Natural killer cell (primary cell): ENCODE data around the gene L3MBTL2. TPM values are rescaled to one million over a fixed set of nuclear protein-coding genes. Genes with fewer than 3 reads are reported as not detected.

Experiments used
- ATAC-seq, 3 donors: fragments of 150-1000 bp in 2 of 3; fragments of 200-7000 bp in 1 of 3; cut with Tn5 transposase; 1 replicate in 1 of 3; 2 replicates in 2 of 3; pipeline ENCODE4 v1.10.0; 2021; ENCODE audit warnings: mild to moderate bottlenecking in 2 of 3, moderate library complexity in 2 of 3
- DNase-seq, 2 donors: peaks; one replicate each; pipeline versions ENCODE4 v3.0.0 to v3.0.0-alpha.2; 2013 to 2021; ENCODE audit warnings: mixed read lengths in 1 of 2
- H3K27ac ChIP-seq: one replicate; pipeline ENCODE4 v1.5.1; 2013; ENCODE audit warnings: mild to moderate bottlenecking, low read length
- H3K27me3 ChIP-seq: one replicate; pipeline ENCODE4 v1.6.1; 2013; ENCODE audit warnings: low read length; ENCODE audit not compliant: control insufficient read depth, insufficient read depth
- H3K36me3 ChIP-seq: one replicate; pipeline ENCODE4 v1.6.1; 2013; ENCODE audit warnings: low read length; ENCODE audit not compliant: control insufficient read depth, insufficient read depth
- H3K4me1 ChIP-seq: one replicate; pipeline ENCODE4 v1.6.1; 2013; ENCODE audit warnings: low read length; ENCODE audit not compliant: control insufficient read depth, insufficient read depth
- H3K4me3 ChIP-seq: one replicate; pipeline ENCODE4 v1.5.1; 2013; ENCODE audit warnings: low read length
- H3K9me3 ChIP-seq: one replicate; pipeline ENCODE4 v1.6.1; 2013; ENCODE audit warnings: low read length; ENCODE audit not compliant: control insufficient read depth, insufficient read depth
- H3K27ac Mint-ChIP-seq, 2 donors: one replicate each; pipeline ENCODE4 v1.8.0; 2022; ENCODE audit warnings: mild to moderate bottlenecking in 2 of 2, mixed read lengths in 2 of 2, moderate library complexity in 1 of 2
- H3K27me3 Mint-ChIP-seq, 2 donors: one replicate each; pipeline ENCODE4 v1.8.0; 2022; ENCODE audit warnings: low read depth in 2 of 2, mixed read lengths in 2 of 2
- H3K36me3 Mint-ChIP-seq: one replicate; pipeline ENCODE4 v1.8.0; 2022; ENCODE audit warnings: mixed read lengths
- H3K4me1 Mint-ChIP-seq, 2 donors: one replicate each; pipeline ENCODE4 v1.8.0; 2022; ENCODE audit warnings: mixed read lengths in 2 of 2
- H3K4me3 Mint-ChIP-seq: one replicate; pipeline ENCODE4 v1.8.0; 2022; ENCODE audit warnings: mild to moderate bottlenecking, moderate library complexity, mixed read lengths
- H3K9me3 Mint-ChIP-seq, 2 donors: one replicate each; pipeline ENCODE4 v1.8.0; 2022; ENCODE audit warnings: mixed read lengths in 2 of 2
- WGBS: methylation state at CpG from one replicate; pipeline ENCODE4 v1.1.7; 2013; ENCODE audit warnings: missing lambda C conversion rate; ENCODE audit not compliant: insufficient coverage; 5-methylcytosine and 5-hydroxymethylcytosine counted together
- intact Hi-C: fragments of 100-400 bp; cut with micrococcal nuclease; formaldehyde crosslinking; loops from one replicate; pipeline ENCODE4 v1.14.2; 2022
- total RNA-seq, 4 donors: library from RNA; stranded (reverse); fragments of 120-200 nt in 1 of 4; gene quantifications; one replicate each; pipeline versions ENCODE4 v1.2.3 to v1.2.4, GENCODE V29; 2013 to 2022
- TF ChIP-seq, protein P1 (sequence below): fragments of 200-600 bp; IDR thresholded peaks from one replicate; pipeline ENCODE4 v1.8.0; 2022; ENCODE audit warnings: antibody characterized with exemption

The L3MBTL2 gene
- total RNA-seq, 3 donors from 2014 or later (not counting 1 experiment from before 2014, with no cell fraction given): 25.2 to 32.1 (median 31.7) TPM

DNA sequence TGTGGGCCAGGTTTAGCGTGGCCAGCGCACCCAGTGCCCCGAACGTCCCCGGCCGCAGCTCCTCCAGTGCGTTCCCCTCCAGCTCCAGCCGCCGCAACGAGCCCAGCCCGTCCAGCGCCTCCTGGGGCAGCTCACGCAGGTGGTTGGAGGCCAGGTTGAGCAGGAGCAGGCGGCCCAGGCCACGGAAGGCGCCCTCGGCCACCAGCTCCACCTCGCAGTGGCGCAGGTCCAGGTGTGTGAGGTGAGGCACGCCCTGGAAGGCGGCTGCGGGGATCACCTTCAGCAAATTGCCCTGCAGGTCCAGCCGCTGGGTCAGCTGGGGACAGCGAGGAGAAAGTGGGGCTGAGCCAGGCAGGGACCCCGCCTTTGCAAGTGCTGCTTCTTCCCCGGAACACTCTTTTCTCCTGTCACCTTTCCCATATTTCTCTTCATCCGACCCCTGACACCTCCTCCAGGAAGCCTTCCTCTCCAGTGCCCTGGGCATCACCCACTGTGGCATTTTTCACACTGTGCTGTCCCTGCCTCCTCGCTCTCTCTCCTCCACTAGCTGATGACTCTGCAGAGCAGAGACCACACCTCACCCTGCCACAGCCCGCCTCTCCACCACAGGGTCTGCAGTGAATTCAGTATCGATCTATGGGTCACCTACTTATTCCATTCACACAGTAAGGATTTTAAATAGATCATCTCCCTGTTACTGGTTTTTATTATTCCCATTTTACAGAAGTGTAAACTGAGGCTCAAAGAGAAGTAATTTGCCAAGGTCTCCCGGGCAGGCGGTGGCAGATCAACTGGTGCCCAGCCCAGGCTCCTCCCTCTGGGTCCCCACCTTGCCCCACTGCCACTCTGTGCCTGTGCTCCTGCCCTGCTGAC is 33.7 kb downstream of the L3MBTL2 start:
- H3K4me3 ChIP-seq: no peak overlapping the region
- Mint-ChIP-seq H3K4me1 (peaks cover 5 to 13% of the 10 kb centered on the region in 2 donors), H3K27me3 (peaks cover 0 to 3% of the 10 kb centered on the region in 2 donors), H3K9me3 (no peaks in the 10 kb centered on the region), H3K4me3 (peak overlapping the region; percentile 87), H3K36me3 (no peaks in the 10 kb centered on the region), H3K27ac (peak overlapping the region in 1 of 2 donors; percentile 54)
- ATAC-seq (no peak), DNase-seq (no peak)
- no peaks in the 10 kb centered on the region for H3K36me3 ChIP-seq
- 94% methylated on average over 32 of the region's 32 CpGs for WGBS
- H3K27ac ChIP-seq: no peak overlapping the region
- H3K27me3 ChIP-seq: no peaks in the 10 kb centered on the region
- TF ChIP-seq, protein P1, sequence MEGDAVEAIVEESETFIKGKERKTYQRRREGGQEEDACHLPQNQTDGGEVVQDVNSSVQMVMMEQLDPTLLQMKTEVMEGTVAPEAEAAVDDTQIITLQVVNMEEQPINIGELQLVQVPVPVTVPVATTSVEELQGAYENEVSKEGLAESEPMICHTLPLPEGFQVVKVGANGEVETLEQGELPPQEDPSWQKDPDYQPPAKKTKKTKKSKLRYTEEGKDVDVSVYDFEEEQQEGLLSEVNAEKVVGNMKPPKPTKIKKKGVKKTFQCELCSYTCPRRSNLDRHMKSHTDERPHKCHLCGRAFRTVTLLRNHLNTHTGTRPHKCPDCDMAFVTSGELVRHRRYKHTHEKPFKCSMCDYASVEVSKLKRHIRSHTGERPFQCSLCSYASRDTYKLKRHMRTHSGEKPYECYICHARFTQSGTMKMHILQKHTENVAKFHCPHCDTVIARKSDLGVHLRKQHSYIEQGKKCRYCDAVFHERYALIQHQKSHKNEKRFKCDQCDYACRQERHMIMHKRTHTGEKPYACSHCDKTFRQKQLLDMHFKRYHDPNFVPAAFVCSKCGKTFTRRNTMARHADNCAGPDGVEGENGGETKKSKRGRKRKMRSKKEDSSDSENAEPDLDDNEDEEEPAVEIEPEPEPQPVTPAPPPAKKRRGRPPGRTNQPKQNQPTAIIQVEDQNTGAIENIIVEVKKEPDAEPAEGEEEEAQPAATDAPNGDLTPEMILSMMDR: no peak
- peaks cover 7% of the 10 kb centered on the region for H3K4me1 ChIP-seq
- intact Hi-C loops: no loop called here
- no peaks in the 10 kb centered on the region for H3K9me3 ChIP-seq

DNA sequence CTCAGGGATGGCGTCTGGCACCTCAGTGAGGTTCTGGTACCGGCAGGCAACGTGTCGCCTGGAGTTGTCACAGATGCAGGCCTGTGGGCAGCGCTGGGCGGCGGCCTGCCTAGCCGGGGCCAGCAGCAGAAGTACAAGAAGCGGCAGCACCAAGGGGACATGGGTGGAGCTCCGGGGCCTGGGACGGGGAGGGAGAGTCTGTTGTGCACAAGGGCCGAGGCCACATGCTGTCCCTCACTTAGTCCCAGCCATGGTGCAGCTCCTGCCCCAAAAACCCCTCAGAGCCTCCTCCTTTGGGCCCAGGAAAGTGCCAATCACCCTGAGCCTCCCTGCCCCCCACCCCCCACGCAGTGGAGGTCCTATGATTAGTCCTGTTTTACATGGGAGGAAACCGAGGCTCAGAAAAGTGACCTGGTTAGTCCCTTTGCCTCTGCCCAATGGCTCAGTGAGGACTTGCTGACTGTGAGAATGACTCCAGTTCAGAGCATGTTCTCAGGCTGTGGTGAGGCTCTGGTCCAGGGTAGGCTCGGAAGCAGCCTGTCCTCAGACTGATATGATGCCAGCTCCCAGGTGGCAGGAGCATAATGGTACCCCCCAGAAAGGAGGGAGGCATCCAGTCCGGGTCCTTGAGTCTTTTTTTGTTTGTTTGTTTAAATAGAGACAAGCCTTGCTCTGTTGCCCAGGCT is 34.5 kb downstream of the L3MBTL2 start:
- Histone ChIP-seq H3K36me3 (no peaks in the 10 kb centered on the region), H3K27me3 (no peaks in the 10 kb centered on the region), H3K4me3 (no peak overlapping the region), H3K9me3 (no peaks in the 10 kb centered on the region), H3K27ac (no peak overlapping the region), H3K4me1 (peaks cover 7% of the 10 kb centered on the region)
- no peaks in the 10 kb centered on the region for H3K36me3 Mint-ChIP-seq
- TF ChIP-seq, protein P1: no peak
- no peak for DNase-seq
- H3K27ac Mint-ChIP-seq: no peak overlapping the region
- no peak for ATAC-seq
- peaks cover 0 to 3% of the 10 kb centered on the region in 2 donors for H3K27me3 Mint-ChIP-seq
- intact Hi-C loops: no loop called here
- H3K4me3 Mint-ChIP-seq: peak overlapping the region; percentile 87
- H3K4me1 Mint-ChIP-seq: peaks cover 5 to 13% of the 10 kb centered on the region in 2 donors
- 82% methylated on average over 16 of the region's 16 CpGs for WGBS
- no peaks in the 10 kb centered on the region for H3K9me3 Mint-ChIP-seq

DNA sequence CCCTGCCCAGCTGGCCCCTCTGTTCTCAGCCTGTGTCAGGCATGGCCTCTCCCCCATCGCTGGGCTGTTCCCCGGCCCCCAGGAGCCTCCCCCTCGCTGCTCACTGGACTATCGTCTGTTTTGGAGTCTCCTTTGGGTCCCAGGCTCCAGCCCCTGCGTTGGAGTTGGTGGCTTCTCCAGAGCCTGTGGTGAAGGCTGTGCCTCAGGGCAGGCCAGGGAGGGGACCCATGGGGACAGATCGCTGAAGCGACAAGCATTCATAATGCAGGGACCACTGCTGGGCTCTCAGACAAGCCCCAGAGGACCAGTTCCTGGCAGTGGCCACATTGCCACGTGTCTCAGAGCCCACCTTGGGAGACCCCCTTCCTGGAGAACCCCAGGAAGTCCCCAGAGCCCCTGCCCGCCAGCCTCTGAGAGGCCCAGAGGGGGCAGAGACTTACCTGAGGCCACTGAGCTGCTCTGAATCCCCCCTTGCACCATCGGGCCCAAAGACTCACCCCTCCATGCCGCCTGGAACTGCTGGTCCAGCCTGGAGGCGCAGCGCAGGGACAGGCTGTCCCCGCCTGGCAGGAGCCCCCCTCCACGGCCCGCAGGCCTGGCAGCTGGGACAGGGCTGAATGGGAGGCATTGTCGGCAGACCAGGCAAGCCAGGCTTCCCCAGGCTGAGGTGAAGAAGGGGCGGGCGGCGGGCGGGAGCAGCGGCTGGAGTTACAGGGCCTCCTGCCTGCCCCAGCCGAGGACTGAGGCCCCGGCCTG is 35.4 kb downstream of the L3MBTL2 start, which contains the start of gene CHADL:
TSS of gene CHADL (minus strand) at position 555 of the 756 bp plus-strand sequence. CDS start at position 505, 50 bp downstream.
- TF ChIP-seq, protein P1: no peak
- H3K4me1 ChIP-seq: peaks cover 7% of the 10 kb centered on the region
- no peak within 1 kb of the TSS for H3K4me3 ChIP-seq
- H3K4me1 Mint-ChIP-seq: peaks cover 5 to 13% of the 10 kb centered on the region in 2 donors
- DNase-seq (no peak), ATAC-seq (no peak)
- no peaks in the 10 kb centered on the region for H3K9me3 Mint-ChIP-seq
- peak within 1 kb of the TSS; percentile 36 for H3K4me3 Mint-ChIP-seq
- H3K27me3 ChIP-seq: no peaks in the 10 kb centered on the region
- H3K27me3 Mint-ChIP-seq: peaks cover 0 to 3% of the 10 kb centered on the region in 2 donors
- intact Hi-C loops: no loop called here
- H3K36me3 Mint-ChIP-seq: no peaks in the 10 kb centered on the region
- 84% methylated on average over 24 of the region's 24 CpGs for whole genome bisulfite sequencing
- H3K27ac ChIP-seq: no peak within 1 kb of the TSS
- H3K36me3 ChIP-seq: peaks cover 3% of the 10 kb centered on the region
- H3K27ac Mint-ChIP-seq: peak within 1 kb of the TSS in 1 of 2 donors; percentile 43
- no peaks in the 10 kb centered on the region for H3K9me3 ChIP-seq
